Activated CD4-positive, alpha-beta T cell treated with anti-CD3 and anti-CD28 coated beads for 36 hours (primary cell): ENCODE results near the gene DNAJC30. TPM values are rescaled to one million over a fixed set of nuclear protein-coding genes. Genes with fewer than 3 reads are reported as not detected.

Experiments
- ATAC-seq: fragments of 200-7000 bp; cut with Tn5 transposase; one replicate; pipeline ENCODE4 v1.10.0; 2021; ENCODE audit warnings: mild to moderate bottlenecking, moderate library complexity
- CTCF ChIA-PET: fragments of 350-600 bp; sonication (Branson Sonifier 250); formaldehyde crosslinking; loops from one replicate; lab custom pipeline; 2021; ENCODE audit warnings: antibody characterized with exemption; lab: Charles Lee
- POLR2A ChIA-PET: fragments of 350-600 bp; sonication (Branson Sonifier 250); formaldehyde crosslinking; loops from one replicate; lab custom pipeline; 2021; ENCODE audit warnings: antibody characterized with exemption, inconsistent platforms; lab: Charles Lee
- DNase-seq: peaks from one replicate; pipeline ENCODE4 v3.0.0-alpha.2; 2020
- H3K27ac Mint-ChIP-seq: one replicate; pipeline ENCODE4 v1.8.0; 2021; ENCODE audit warnings: mixed read lengths
- H3K27me3 Mint-ChIP-seq: one replicate; pipeline ENCODE4 v1.8.0; 2021; ENCODE audit warnings: mixed read lengths
- H3K36me3 Mint-ChIP-seq: one replicate; pipeline ENCODE4 v1.8.0; 2021; ENCODE audit warnings: low read depth, mixed read lengths
- H3K4me1 Mint-ChIP-seq: one replicate; pipeline ENCODE4 v1.8.0; 2021; ENCODE audit warnings: mixed read lengths
- H3K4me3 Mint-ChIP-seq: one replicate; pipeline ENCODE4 v1.8.0; 2021; ENCODE audit warnings: mild to moderate bottlenecking, moderate library complexity, mixed read lengths
- H3K9me3 Mint-ChIP-seq: one replicate; pipeline ENCODE4 v1.8.0; 2021; ENCODE audit warnings: low read depth, mixed read lengths
- intact Hi-C, 2 experiments: fragments of 100-400 bp; cut with DNase I in 1 of 2; cut with micrococcal nuclease in 1 of 2; formaldehyde crosslinking; loops; one replicate each; pipeline versions ENCODE4 v1.14.2 to v1.15.1; 2022 to 2024; cut with DNase I, micrococcal nuclease
- microRNA-seq: library from miRNA; unstranded; fragments of <30 nt; microRNA quantifications from one replicate; pipeline ENCODE4 v1.2.0, GENCODE V29; 2021; ENCODE audit warnings: borderline replicate concordance
- total RNA-seq, 2 experiments: library from RNA; stranded (reverse); gene quantifications; one replicate each; pipeline ENCODE4 v1.2.3, GENCODE V29; 2021

The DNAJC30 gene
- total RNA-seq, 2 experiments from 2014 or later, result 6.9 to 7.8 TPM

- ChIA-PET POLR2A (no interaction called here), CTCF (no interaction called here)
- intact Hi-C loops, result no loop called here
- Mint-ChIP-seq H3K4me3 (no peak overlapping the region), H3K4me1 (peaks cover 4% of the 10 kb centered on the region), H3K36me3 (no peaks in the 10 kb centered on the region), H3K27me3 (peaks cover 36% of the 10 kb centered on the region), H3K27ac (no peak overlapping the region), H3K9me3 (no peaks in the 10 kb centered on the region)
- no peak for ATAC-seq
- no peak for DNase-seq
Observed at GRCh38 chr7:73633323-73633722, 49.9 kb downstream of the DNAJC30 start.

GRCh38 chr7:73631558-73631957 lies 51.7 kb downstream of the DNAJC30 start:
- Mint-ChIP-seq H3K36me3 (no peaks in the 10 kb centered on the region), H3K4me3 (no peak overlapping the region), H3K27me3 (peaks cover 48% of the 10 kb centered on the region), H3K27ac (no peak overlapping the region), H3K4me1 (peaks cover 4% of the 10 kb centered on the region), H3K9me3 (no peaks in the 10 kb centered on the region)
- POLR2A ChIA-PET, result no interaction called here
- CTCF ChIA-PET, result interaction anchor here (1.7 kb wide), 1 partner anchor 94 kb away, joined by 5 read pairs; no protein-coding TSS in a partner anchor
- no peak for ATAC-seq
- intact Hi-C loops, result no loop called here
- DNase-seq, result no peak

Small RNA genes lying within 50 kb of the gene (microRNA-seq; reads per million reads assigned to microRNA genes)
- not detected for gene MIR4284

Other genes with a start within 250 kb of the DNAJC30 start
- gene FZD9, start 249.7 kb downstream of the DNAJC30 start, total RNA-seq, result under 1 TPM; 0.11 to 0.23 TPM
- 10 to 100 TPM; 90.2 to 98.6 TPM for gene BAZ1B, start 161.2 kb downstream of the DNAJC30 start, total RNA-seq
- gene BCL7B, start 125.8 kb downstream of the DNAJC30 start, total RNA-seq, result 10 to 100 TPM; 43.2 to 86.5 TPM
- gene TBL2, start 104.9 kb downstream of the DNAJC30 start, total RNA-seq, result 10 to 100 TPM; 30.6 to 34.7 TPM
- not detected for gene MLXIPL, start 58.9 kb downstream of the DNAJC30 start, total RNA-seq
- under 1 TPM; 0.35 to 0.39 TPM for gene VPS37D, start 15.6 kb downstream of the DNAJC30 start, total RNA-seq
- 10 to 100 TPM; 71.4 to 95.5 TPM for gene BUD23, start 144 bp upstream of the DNAJC30 start, total RNA-seq
- 10 to 100 TPM; 16.6 to 16.8 TPM for gene STX1A, start 36.2 kb upstream of the DNAJC30 start, total RNA-seq
- gene ABHD11, start 55.3 kb upstream of the DNAJC30 start, total RNA-seq, result 10 to 100 TPM; 14.4 to 17.8 TPM
- not detected for gene CLDN3, start 86.8 kb upstream of the DNAJC30 start, total RNA-seq
- under 1 TPM; 0.12 to 0.16 TPM for gene CLDN4, start 147.5 kb upstream of the DNAJC30 start, total RNA-seq
- 1 to 10 TPM; 2.1 to 2.2 TPM for gene METTL27, start 159.1 kb upstream of the DNAJC30 start, total RNA-seq
- gene TMEM270, start 177.7 kb upstream of the DNAJC30 start, total RNA-seq, result not detected